Stomach (tissue), 9 donors: ENCODE data around the gene BMP6. TPM values are rescaled to one million over a fixed set of nuclear protein-coding genes. Genes with fewer than 3 reads are reported as not detected.
A peak's percentile ranks its signal among the peaks of the same experiment; 100 is the strongest.

ENCODE experiments used
- DNase-seq, 2 donors: peaks; one replicate each; pipeline versions ENCODE4 v3.0.0 to v3.0.0-alpha.2; 2013 to 2019
- H3K27ac ChIP-seq, 5 donors: fragments of 200-600 bp in 4 of 5; sonication (generic) in 4 of 5; one replicate each; pipeline ENCODE4 v1.5.1; 2013 to 2019; ENCODE audit warnings: mild to moderate bottlenecking in 1 of 5, moderate library complexity in 1 of 5
- H3K27me3 ChIP-seq, 3 donors: fragments of 200-600 bp; sonication (generic); one replicate each; pipeline ENCODE4 v1.5.1; 2017 to 2019; ENCODE audit warnings: mixed run types in 1 of 3
- H3K36me3 ChIP-seq, 4 donors: fragments of 200-600 bp; sonication (generic); 1 replicate in 3 of 4; 2 replicates in 1 of 4; pipeline ENCODE4 v1.5.1; 2016 to 2019
- H3K4me1 ChIP-seq, 4 donors: fragments of 200-600 bp; sonication (generic); one replicate each; pipeline ENCODE4 v1.5.1; 2016 to 2019
- H3K4me3 ChIP-seq, 4 donors: fragments of 200-600 bp; sonication (generic) in 3 of 4; one replicate each; pipeline ENCODE4 v1.5.1; 2016 to 2019; ENCODE audit warnings: mild to moderate bottlenecking in 1 of 4
- H3K9me3 ChIP-seq, 4 donors: fragments of 200-600 bp; sonication (generic); one replicate each; pipeline ENCODE4 v1.5.1; 2016 to 2019
- EP300 ChIP-seq: sonication (generic); formaldehyde crosslinking; IDR thresholded peaks from one replicate; pipeline ENCODE4 v1.6.1; 2017; ENCODE audit warnings: antibody characterized with exemption
- POLR2A ChIP-seq, 4 donors: fragments of 450-650 bp; IDR thresholded peaks; one replicate each; pipeline ENCODE4 v1.6.1; 2016; ENCODE audit warnings: antibody characterized with exemption in 4 of 4, control low read depth in 2 of 4, mild to moderate bottlenecking in 1 of 4, moderate library complexity in 1 of 4
- POLR2AphosphoS5 ChIP-seq, 3 donors: sonication (generic); formaldehyde crosslinking; IDR thresholded peaks; one replicate each; pipeline ENCODE4 v1.6.1; 2016; ENCODE audit warnings: antibody characterized with exemption in 3 of 3
- WGBS, 5 donors: extraction: QIAGEN DNeasy Blood & Tissue Kit in 3 of 5; methylation state at CpG; one replicate each; pipeline versions ENCODE4 v1.1.5 to v1.1.7; 2013 to 2018; 5-methylcytosine and 5-hydroxymethylcytosine counted together
- intact Hi-C: fragments of 100-400 bp; cut with DNase I; formaldehyde crosslinking; loops from one replicate; pipeline ENCODE4 v1.15.1; 2023; ENCODE audit warnings: low total_unique reads
- polyA plus RNA-seq, 3 donors: library from polyadenylated mRNA; stranded (reverse); fragments of 200-250 nt; gene quantifications; one replicate each; pipeline ENCODE4 v1.2.3, GENCODE V29; 2013
- total RNA-seq, 5 donors: library from RNA; depleted of rRNA; stranded (reverse); fragments of >200 nt; gene quantifications; one replicate each; pipeline versions ENCODE4 v1.1.0 to v1.2.3, GENCODE V29; 2014 to 2016
- TF ChIP-seq, protein P1 (sequence below), 7 experiments: fragments of 450-650 bp in 4 of 7; fragments of 200-600 bp in 3 of 7; sonication (generic) in 3 of 7; IDR thresholded peaks; one replicate each; pipeline ENCODE4 v1.5.1; 2016 to 2019; ENCODE audit warnings: antibody characterized with exemption in 7 of 7, control low read depth in 2 of 7, mild to moderate bottlenecking in 1 of 7
- donor health status: healthy with polysubstance abuse.
- donor health status: Bipolar disorder and iron deficiency.
- donor health status: healthy.

The BMP6 gene
- total and polyA plus RNA-seq, 8 donors, result 0.50 to 15.8 (median 2.7) TPM; not detected in 1

DNA sequence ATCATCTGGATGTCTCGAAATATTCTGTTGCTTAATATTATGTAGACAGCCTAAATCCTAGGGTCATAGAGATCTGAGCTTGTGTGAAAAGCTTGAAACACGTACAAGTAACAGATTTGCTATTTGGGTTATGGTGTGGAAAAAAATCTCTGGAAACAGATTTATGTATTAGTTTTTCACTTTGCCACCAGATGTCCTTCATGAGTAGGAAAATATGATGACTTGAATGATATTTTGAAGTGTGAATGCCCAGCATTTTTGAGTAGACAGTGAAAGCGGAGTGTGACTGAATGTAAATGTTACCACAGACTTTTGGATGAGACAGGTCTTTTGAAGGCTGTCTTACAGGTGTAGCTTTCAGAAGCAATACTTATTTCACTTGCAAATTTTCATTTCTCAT, 4.2 kb upstream of the BMP6 start:
- Histone ChIP-seq H3K36me3 (no peaks in the 10 kb centered on the region), H3K4me3 (no peak overlapping the region), H3K27ac (no peak overlapping the region), H3K4me1 (peaks cover 6 to 23% (median 16%) of the 10 kb centered on the region in 4 donors), H3K27me3 (peaks cover 0 to 51% (median 8%) of the 10 kb centered on the region in 3 donors), H3K9me3 (peaks cover 0 to 7% (median 2%) of the 10 kb centered on the region in 4 donors)
- TF ChIP-seq POLR2AphosphoS5 (IDR thresholded peaks at IDR 0.05) (no peak), EP300 (no peak), POLR2A (IDR thresholded peaks at IDR 0.05) (no peak)
- TF ChIP-seq, protein P1, sequence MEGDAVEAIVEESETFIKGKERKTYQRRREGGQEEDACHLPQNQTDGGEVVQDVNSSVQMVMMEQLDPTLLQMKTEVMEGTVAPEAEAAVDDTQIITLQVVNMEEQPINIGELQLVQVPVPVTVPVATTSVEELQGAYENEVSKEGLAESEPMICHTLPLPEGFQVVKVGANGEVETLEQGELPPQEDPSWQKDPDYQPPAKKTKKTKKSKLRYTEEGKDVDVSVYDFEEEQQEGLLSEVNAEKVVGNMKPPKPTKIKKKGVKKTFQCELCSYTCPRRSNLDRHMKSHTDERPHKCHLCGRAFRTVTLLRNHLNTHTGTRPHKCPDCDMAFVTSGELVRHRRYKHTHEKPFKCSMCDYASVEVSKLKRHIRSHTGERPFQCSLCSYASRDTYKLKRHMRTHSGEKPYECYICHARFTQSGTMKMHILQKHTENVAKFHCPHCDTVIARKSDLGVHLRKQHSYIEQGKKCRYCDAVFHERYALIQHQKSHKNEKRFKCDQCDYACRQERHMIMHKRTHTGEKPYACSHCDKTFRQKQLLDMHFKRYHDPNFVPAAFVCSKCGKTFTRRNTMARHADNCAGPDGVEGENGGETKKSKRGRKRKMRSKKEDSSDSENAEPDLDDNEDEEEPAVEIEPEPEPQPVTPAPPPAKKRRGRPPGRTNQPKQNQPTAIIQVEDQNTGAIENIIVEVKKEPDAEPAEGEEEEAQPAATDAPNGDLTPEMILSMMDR (IDR thresholded peaks at IDR 0.05), result no peak
- 18 to 30% (median 25%) methylated on average over 3 of the region's 3 CpGs for WGBS, 5 donors
- DNase-seq, result peak in 1 of 2 donors; percentile 53
- intact Hi-C loops, result loop anchor here (5.0 kb wide), 1 partner anchor 271 kb away; no protein-coding TSS in a partner anchor

DNA sequence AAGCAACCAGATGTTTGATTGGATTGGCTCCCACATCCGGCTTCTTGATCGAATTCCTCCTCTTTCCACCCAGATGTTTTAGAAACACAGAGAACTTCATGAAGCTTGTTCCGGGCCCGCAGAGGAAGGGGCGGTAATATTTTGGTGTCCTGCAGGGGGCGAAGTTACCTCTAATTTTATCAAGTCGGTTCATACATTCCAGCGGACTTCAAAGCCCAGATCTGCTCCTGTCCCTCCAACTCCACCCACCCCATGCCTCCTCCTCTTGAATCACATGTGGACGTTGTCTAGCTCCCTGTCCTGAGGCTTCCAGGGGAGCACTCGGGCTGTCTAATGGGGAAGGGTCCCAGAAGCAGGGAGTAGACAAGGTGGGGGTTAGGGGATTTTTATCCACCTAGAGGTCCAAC, 2.9 kb upstream of the BMP6 start:
- no peak overlapping the region for H3K4me3 ChIP-seq
- 0 to 3% (median 2%) methylated on average over 10 of the region's 10 CpGs for WGBS, 5 donors

DNA sequence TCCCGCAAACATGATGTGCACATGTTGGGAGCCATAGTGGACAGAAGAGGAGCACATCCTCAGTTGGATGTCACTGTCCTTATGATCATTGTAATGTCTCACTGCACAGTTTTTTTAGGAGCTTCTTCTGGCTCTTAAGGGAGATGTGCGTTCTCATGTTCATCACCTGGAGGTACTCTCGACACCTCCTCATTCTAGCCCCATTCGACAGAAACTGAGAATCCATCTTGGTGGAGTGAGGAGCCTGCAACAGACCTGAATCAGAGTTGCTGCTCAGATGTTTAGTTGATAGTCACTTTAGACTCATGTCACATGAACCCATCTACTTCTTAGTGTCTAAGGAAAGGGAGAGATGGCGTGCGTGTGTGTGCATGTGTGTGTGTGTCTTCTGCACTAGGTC, 2.3 kb upstream of the BMP6 start:
- intact Hi-C loops, result loop anchor here (5.0 kb wide), 1 partner anchor 269 kb away; no protein-coding TSS in a partner anchor

More for the DNA sequence above, 2.9 kb upstream of the BMP6 start:
- TF ChIP-seq EP300 (no peak), POLR2A (IDR thresholded peaks at IDR 0.05) (no peak), POLR2AphosphoS5 (IDR thresholded peaks at IDR 0.05) (no peak)
- TF ChIP-seq, protein P1 (IDR thresholded peaks at IDR 0.05), result peak in 5 of 7 experiments; percentile 25 to 60 (median 33)
- H3K27me3 ChIP-seq, result peaks cover 0 to 65% (median 22%) of the 10 kb centered on the region in 3 donors
- H3K4me1 ChIP-seq, result peaks cover 20 to 36% (median 29%) of the 10 kb centered on the region in 4 donors
- peak; percentile 81 to 90 for DNase-seq
- no peaks in the 10 kb centered on the region for H3K36me3 ChIP-seq
- intact Hi-C loops, result loop anchor here (5.0 kb wide), 1 partner anchor 269 kb away; no protein-coding TSS in a partner anchor
- H3K27ac ChIP-seq, result no peak overlapping the region
- no peaks in the 10 kb centered on the region for H3K9me3 ChIP-seq

DNA sequence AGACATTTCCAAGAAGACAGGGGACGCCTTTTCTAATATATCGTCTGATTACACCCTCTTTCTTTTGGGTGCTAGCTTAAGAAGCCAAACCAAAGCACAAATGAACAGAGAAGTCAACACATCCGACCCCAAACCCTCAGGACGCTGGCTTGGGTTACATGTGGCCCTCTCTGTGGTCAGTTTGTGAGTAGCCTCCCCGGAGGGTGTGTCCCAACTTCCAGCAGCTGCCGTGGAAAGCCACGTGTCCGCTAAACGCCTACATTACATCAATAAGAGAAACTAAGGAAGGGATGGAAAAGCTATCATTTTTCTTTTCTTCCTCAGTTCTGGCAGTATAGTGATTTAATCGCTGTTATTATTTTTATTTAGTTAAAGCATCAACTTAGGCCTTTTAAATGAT, 487 bp upstream of the BMP6 start:
- H3K4me3 ChIP-seq, result peak overlapping the region; percentile 54 to 75 (median 65)

More for the DNA sequence above, 2.3 kb upstream of the BMP6 start:
- Histone ChIP-seq H3K9me3 (no peaks in the 10 kb centered on the region), H3K27ac (no peak overlapping the region), H3K36me3 (no peaks in the 10 kb centered on the region), H3K4me3 (no peak overlapping the region), H3K4me1 (peaks cover 25 to 42% (median 34%) of the 10 kb centered on the region in 4 donors), H3K27me3 (peaks cover 0 to 70% (median 27%) of the 10 kb centered on the region in 3 donors)
- TF ChIP-seq EP300 (no peak), POLR2A (IDR thresholded peaks at IDR 0.05) (no peak), POLR2AphosphoS5 (IDR thresholded peaks at IDR 0.05) (no peak)
- TF ChIP-seq, protein P1 (IDR thresholded peaks at IDR 0.05), result no peak
- DNase-seq, result no peak
- 82 to 93% (median 89%) methylated on average over 6 of the region's 6 CpGs for WGBS, 5 donors

More for the DNA sequence above, 487 bp upstream of the BMP6 start:
- DNase-seq, result peak in 1 of 2 donors; percentile 20
- Histone ChIP-seq H3K27ac (no peak overlapping the region), H3K36me3 (no peaks in the 10 kb centered on the region), H3K9me3 (no peaks in the 10 kb centered on the region), H3K27me3 (peaks cover 0 to 84% (median 45%) of the 10 kb centered on the region in 3 donors), H3K4me1 (peaks cover 28 to 50% (median 41%) of the 10 kb centered on the region in 4 donors)
- TF ChIP-seq EP300 (no peak), POLR2AphosphoS5 (IDR thresholded peaks at IDR 0.05) (no peak), POLR2A (IDR thresholded peaks at IDR 0.05) (no peak)
- TF ChIP-seq, protein P1 (IDR thresholded peaks at IDR 0.05), result no peak
- WGBS, 5 donors, result 18 to 29% (median 25%) methylated on average over 10 of the region's 10 CpGs
- intact Hi-C loops, result no loop called here
